SK-N-SH (cell line): ENCODE measurements around the gene MCTP1. TPM values are rescaled to one million over a fixed set of nuclear protein-coding genes. Genes with fewer than 3 reads are reported as not detected.

ENCODE experiments used
- CTCF ChIA-PET: fragments of 300-600, 350-600 bp; formaldehyde crosslinking; extraction: SDS; loops from one replicate; lab custom pipeline; 2021; lab: Yijun Ruan, JAX
- POLR2A ChIA-PET: fragments of 350-600 bp; sonication (Branson Sonifier 250); formaldehyde crosslinking; extraction: SDS; loops from one replicate; lab custom pipeline; 2020; ENCODE audit warnings: antibody characterized with exemption, inconsistent platforms; lab: Yijun Ruan, JAX
- DNase-seq: peaks from one replicate; pipeline ENCODE4 v3.0.0; 2012
- H2AFZ ChIP-seq: fragments of 200-600 bp; sonication (generic); 2 replicates; pipeline ENCODE4 v1.8.1; 2016; ENCODE audit warnings: antibody characterized with exemption, mild to moderate bottlenecking, low read depth
- H3F3A ChIP-seq: fragments of 200-600 bp; sonication (generic); replicated peaks from 2 replicates; pipeline ENCODE3; 2016; ENCODE audit warnings: antibody characterized with exemption, mild to moderate bottlenecking; ENCODE audit not compliant: insufficient read depth
- H3K27ac ChIP-seq, 2 experiments: fragments of 200-500 bp in 1 of 2; fragments of 200-600 bp in 1 of 2; sonication (Bioruptor generic) in 1 of 2; sonication (generic), shearing (Covaris generic) in 1 of 2; 2 replicates each; pipeline versions ENCODE4 v1.5.1 to v1.6.1; 2014 to 2016; ENCODE audit warnings: low read depth in 2 of 2, inconsistent platforms in 1 of 2, low read length in 1 of 2, mild to moderate bottlenecking in 1 of 2, mixed read lengths in 1 of 2
- H3K27me3 ChIP-seq: fragments of 200-600 bp; sonication (generic), shearing (Covaris generic); 2 replicates; pipeline ENCODE4 v1.6.1; 2016; ENCODE audit warnings: mixed run types; ENCODE audit not compliant: insufficient read depth
- H3K36me3 ChIP-seq, 2 experiments: fragments of 200-500 bp in 1 of 2; fragments of 200-600 bp in 1 of 2; sonication (Bioruptor generic) in 1 of 2; sonication (generic) in 1 of 2; replicated peaks in 1 of 2; 2 replicates each; pipeline versions ENCODE3 to v1.5.1; 2014 to 2016; ENCODE audit warnings: low read length in 1 of 2, mild to moderate bottlenecking in 1 of 2; ENCODE audit not compliant: insufficient read depth in 2 of 2, control insufficient read depth in 1 of 2
- H3K4me1 ChIP-seq, 2 experiments: fragments of 200-500 bp in 1 of 2; fragments of 200-600 bp in 1 of 2; sonication (Bioruptor generic) in 1 of 2; sonication (generic), shearing (Covaris generic) in 1 of 2; 2 replicates each; pipeline versions ENCODE4 v1.5.1 to v1.6.1; 2014 to 2016; ENCODE audit warnings: low read depth in 1 of 2, low read length in 1 of 2, mixed run types in 1 of 2; ENCODE audit not compliant: insufficient read depth in 2 of 2, control insufficient read depth in 1 of 2
- H3K4me2 ChIP-seq: fragments of 200-600 bp; sonication (generic), shearing (Covaris generic); 2 replicates; pipeline ENCODE4 v1.6.1; 2017; ENCODE audit warnings: mixed run types
- H3K4me3 ChIP-seq, 2 experiments: fragments of 200-500 bp in 1 of 2; fragments of 200-600 bp in 1 of 2; sonication (Bioruptor generic) in 1 of 2; sonication (generic), shearing (Covaris generic) in 1 of 2; 2 replicates each; pipeline versions ENCODE4 v1.5.1 to v1.8.1; 2014 to 2016; ENCODE audit warnings: low read depth in 2 of 2, inconsistent platforms in 1 of 2, low read length in 1 of 2, mild to moderate bottlenecking in 1 of 2, mixed read lengths in 1 of 2, moderate library complexity in 1 of 2
- H3K79me2 ChIP-seq: fragments of 200-600 bp; sonication (generic); 2 replicates; pipeline ENCODE4 v1.8.1; 2017; ENCODE audit warnings: mild to moderate bottlenecking; ENCODE audit not compliant: insufficient read depth
- H3K9ac ChIP-seq: fragments of 200-600 bp; sonication (generic); 2 replicates; pipeline ENCODE4 v1.6.1; 2017; ENCODE audit warnings: mixed run types
- H3K9me2 ChIP-seq: fragments of 200-600 bp; sonication (generic); 2 replicates; pipeline ENCODE4 v1.6.1; 2017; ENCODE audit warnings: mixed run types
- H3K9me3 ChIP-seq: fragments of 200-600 bp; sonication (generic); 2 replicates; pipeline ENCODE4 v1.6.1; 2017; ENCODE audit warnings: mixed run types, mild to moderate bottlenecking, moderate library complexity
- H4K20me1 ChIP-seq: fragments of 200-600 bp; sonication (generic); 2 replicates; pipeline ENCODE4 v1.6.1; 2017; ENCODE audit warnings: mild to moderate bottlenecking, mixed run types; ENCODE audit not compliant: insufficient read depth
- CHD2 ChIP-seq: fragments of 150-350 bp; IDR thresholded peaks from 2 replicates; pipeline ENCODE4 v1.6.1; 2018; ENCODE audit warnings: low read length; ENCODE audit not compliant: partially characterized antibody
- EP300 ChIP-seq, 2 experiments: IDR thresholded peaks; 2 replicates each; pipeline versions ENCODE4 v1.4.0 to v1.6.1; 2012; ENCODE audit warnings: borderline replicate concordance in 1 of 2, low read depth in 1 of 2, low read length in 1 of 2
- EZH2phosphoT487 ChIP-seq: fragments of 200-600 bp; sonication (generic); IDR thresholded peaks from 2 replicates; pipeline ENCODE4 v1.6.1; 2017; ENCODE audit warnings: low read depth, mixed run types, mild to moderate bottlenecking, antibody characterized with exemption, moderate library complexity, borderline replicate concordance
- GABPA ChIP-seq: IDR thresholded peaks from 2 replicates; pipeline ENCODE4 v1.4.0; 2012; ENCODE audit warnings: low read depth, mild to moderate bottlenecking
- MXI1 ChIP-seq: IDR thresholded peaks from 2 replicates; pipeline ENCODE4 v1.6.1; 2012; ENCODE audit warnings: mild to moderate bottlenecking, low read depth, low read length, improper control_type of control experiment
- NFIC ChIP-seq: IDR thresholded peaks from 2 replicates; pipeline ENCODE4 v1.4.0; 2012; ENCODE audit warnings: borderline replicate concordance
- NRF1 ChIP-seq: IDR thresholded peaks from 2 replicates; pipeline ENCODE4 v1.6.1; 2012; ENCODE audit warnings: low read depth, mild to moderate bottlenecking, low read length
- RXRA ChIP-seq: IDR thresholded peaks from 2 replicates; pipeline ENCODE4 v1.4.0; 2012; ENCODE audit warnings: low read depth, mild to moderate bottlenecking, borderline replicate concordance
- SIN3A ChIP-seq: IDR thresholded peaks from 2 replicates; pipeline ENCODE4 v1.6.1; 2012; ENCODE audit warnings: low read depth, mild to moderate bottlenecking, low read length, moderate library complexity, borderline replicate concordance
- SMC3 ChIP-seq: IDR thresholded peaks from 2 replicates; pipeline ENCODE4 v1.6.1; 2012; ENCODE audit warnings: low read depth, low read length, improper control_type of control experiment
- TAF1 ChIP-seq: IDR thresholded peaks from 2 replicates; pipeline ENCODE4 v1.6.1; 2012; ENCODE audit warnings: low read depth, mild to moderate bottlenecking, low read length, moderate library complexity, borderline replicate concordance
- USF2 ChIP-seq: fragments of 150-350 bp; IDR thresholded peaks from 2 replicates; pipeline ENCODE4 v1.6.1; 2017; ENCODE audit warnings: antibody characterized with exemption, low read length, low read depth, borderline replicate concordance
- YY1 ChIP-seq: IDR thresholded peaks from 2 replicates; pipeline ENCODE4 v1.4.0; 2012; ENCODE audit warnings: low read depth, mild to moderate bottlenecking
- ZBTB33 ChIP-seq: IDR thresholded peaks from 2 replicates; pipeline ENCODE4 v1.4.0; 2012; ENCODE audit warnings: low read depth, borderline replicate concordance
- WGBS: methylation state at CpG from one replicate; pipeline ENCODE4 v1.1.6; 2017; ENCODE audit warnings: low lambda C conversion rate; 5-methylcytosine and 5-hydroxymethylcytosine counted together
- polyA plus RNA-seq, 3 experiments: library from polyadenylated mRNA; depleted of rRNA; stranded (reverse); fragments of >200 nt; gene quantifications; 2 replicates each; pipeline ENCODE4 v1.2.3, GENCODE V29; 2012
- TF ChIP-seq, protein P1 (sequence below): fragments of 200-600 bp; sonication (generic); IDR thresholded peaks from 2 replicates; pipeline ENCODE4 v1.6.1; 2017; ENCODE audit warnings: antibody characterized with exemption, mild to moderate bottlenecking, moderate library complexity

Gene MCTP1
- polyA plus RNA-seq, 1 of the 3 experiments (the other 2 are of a cell fraction) = 0.53 TPM

GRCh38 chr5:94748212-94748611 is 536.7 kb downstream of the MCTP1 start:
- ChIA-PET CTCF (interaction anchor here (1.4 to 1.7 kb wide), 2 partner anchors 10 to 947 kb away, joined by 3 to 15 read pairs; no protein-coding TSS in a partner anchor), POLR2A (no interaction called here)
- H3K9ac ChIP-seq = no peak overlapping the region
- no peak for DNase-seq
- no peaks in the 10 kb centered on the region for H3K27me3 ChIP-seq
- no peaks in the 10 kb centered on the region for H3K36me3 ChIP-seq
- no peaks in the 10 kb centered on the region for H3K79me2 ChIP-seq
- no peak overlapping the region for H2AFZ ChIP-seq
- 98% methylated on average over 3 of the region's 3 CpGs for WGBS
- no peaks in the 10 kb centered on the region for H3K9me3 ChIP-seq
- H3F3A ChIP-seq = no peaks in the 10 kb centered on the region
- H3K4me2 ChIP-seq = no peak overlapping the region
- no peaks in the 10 kb centered on the region for H3K4me1 ChIP-seq
- H3K4me3 ChIP-seq = no peak overlapping the region
- H4K20me1 ChIP-seq = no peaks in the 10 kb centered on the region
- TF ChIP-seq SIN3A (no peak), ZBTB33 (no peak), USF2 (no peak), TAF1 (no peak), EZH2phosphoT487 (no peak), NRF1 (no peak), SMC3 (no peak), GABPA (no peak), EP300 (IDR thresholded peaks at IDR 0.05; ENCODE audit: borderline replicate concordance in 1 of 2, low read depth in 1 of 2, low read length in 1 of 2) (no peak), NFIC (no peak), CHD2 (no peak), YY1 (no peak), RXRA (no peak), MXI1 (no peak)
- TF ChIP-seq, protein P1, sequence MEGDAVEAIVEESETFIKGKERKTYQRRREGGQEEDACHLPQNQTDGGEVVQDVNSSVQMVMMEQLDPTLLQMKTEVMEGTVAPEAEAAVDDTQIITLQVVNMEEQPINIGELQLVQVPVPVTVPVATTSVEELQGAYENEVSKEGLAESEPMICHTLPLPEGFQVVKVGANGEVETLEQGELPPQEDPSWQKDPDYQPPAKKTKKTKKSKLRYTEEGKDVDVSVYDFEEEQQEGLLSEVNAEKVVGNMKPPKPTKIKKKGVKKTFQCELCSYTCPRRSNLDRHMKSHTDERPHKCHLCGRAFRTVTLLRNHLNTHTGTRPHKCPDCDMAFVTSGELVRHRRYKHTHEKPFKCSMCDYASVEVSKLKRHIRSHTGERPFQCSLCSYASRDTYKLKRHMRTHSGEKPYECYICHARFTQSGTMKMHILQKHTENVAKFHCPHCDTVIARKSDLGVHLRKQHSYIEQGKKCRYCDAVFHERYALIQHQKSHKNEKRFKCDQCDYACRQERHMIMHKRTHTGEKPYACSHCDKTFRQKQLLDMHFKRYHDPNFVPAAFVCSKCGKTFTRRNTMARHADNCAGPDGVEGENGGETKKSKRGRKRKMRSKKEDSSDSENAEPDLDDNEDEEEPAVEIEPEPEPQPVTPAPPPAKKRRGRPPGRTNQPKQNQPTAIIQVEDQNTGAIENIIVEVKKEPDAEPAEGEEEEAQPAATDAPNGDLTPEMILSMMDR = no peak
- TF ChIP-seq, all 33 proteins: peak for 0
- H3K9me2 ChIP-seq = no peaks in the 10 kb centered on the region
- no peak overlapping the region for H3K27ac ChIP-seq
